Activated CD4-positive, alpha-beta T cell treated with anti-CD3 and anti-CD28 coated beads, Interleukin-2, amount 10 ng/mL, durations not matched to agents 7 days and 5 days (primary cell): Measurements from ENCODE around the gene SPOCK1. TPM values are rescaled to one million over a fixed set of nuclear protein-coding genes. Genes with fewer than 3 reads are reported as not detected.

Source experiments
- CTCF ChIA-PET: fragments of 350-600 bp; sonication (Branson Sonifier 250); formaldehyde crosslinking; loops from one replicate; lab custom pipeline; 2021; ENCODE audit warnings: antibody characterized with exemption; lab: Charles Lee
- POLR2A ChIA-PET: fragments of 350-600 bp; sonication (Branson Sonifier 250); formaldehyde crosslinking; loops from one replicate; lab custom pipeline; 2021; ENCODE audit warnings: antibody characterized with exemption; lab: Charles Lee
- DNase-seq: peaks from one replicate; pipeline ENCODE4 v3.0.0-alpha.2; 2020
- H3K27ac Mint-ChIP-seq: one replicate; pipeline ENCODE4 v1.8.0; 2021; ENCODE audit warnings: mild to moderate bottlenecking, moderate library complexity, mixed read lengths
- H3K27me3 Mint-ChIP-seq: one replicate; pipeline ENCODE4 v1.8.0; 2021; ENCODE audit warnings: mixed read lengths
- H3K36me3 Mint-ChIP-seq: one replicate; pipeline ENCODE4 v1.8.0; 2021; ENCODE audit warnings: low read depth, mixed read lengths
- H3K4me1 Mint-ChIP-seq: one replicate; pipeline ENCODE4 v1.8.0; 2021; ENCODE audit warnings: mixed read lengths
- H3K4me3 Mint-ChIP-seq: one replicate; pipeline ENCODE4 v1.8.0; 2021; ENCODE audit warnings: mild to moderate bottlenecking, moderate library complexity, mixed read lengths
- H3K9me3 Mint-ChIP-seq: one replicate; pipeline ENCODE4 v1.8.0; 2021; ENCODE audit warnings: mixed read lengths
- total RNA-seq, 2 experiments: library from RNA; stranded (reverse); gene quantifications; one replicate each; pipeline ENCODE4 v1.2.3, GENCODE V29; 2021

SPOCK1 gene
- total RNA-seq, 2 experiments from 2014 or later, result 0.15 to 0.31 TPM

DNA sequence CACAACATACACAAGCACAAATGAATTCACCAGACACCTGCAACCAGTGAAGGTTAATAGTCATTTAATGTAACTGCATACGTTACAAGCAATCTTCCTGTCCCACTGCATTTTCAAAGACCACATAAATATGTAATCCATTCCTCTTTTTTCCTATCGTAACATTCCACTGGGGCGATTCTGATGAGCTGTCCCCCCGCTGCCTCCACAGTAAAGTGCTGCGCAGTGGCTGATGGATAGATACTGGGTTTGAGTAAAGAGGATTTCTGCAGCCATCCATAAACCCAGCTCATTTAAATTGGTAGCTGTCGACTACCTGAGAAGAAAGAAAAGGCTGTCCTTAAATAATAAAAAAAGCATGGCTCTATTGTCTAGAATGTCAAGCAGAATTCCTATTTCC lies 181.1 kb downstream of the SPOCK1 start:
- H3K9me3 Mint-ChIP-seq, result no peaks in the 10 kb centered on the region
- CTCF ChIA-PET, result no interaction called here
- no peak for DNase-seq
- H3K4me3 Mint-ChIP-seq, result no peak overlapping the region
- H3K36me3 Mint-ChIP-seq, result no peaks in the 10 kb centered on the region
- no peak overlapping the region for H3K27ac Mint-ChIP-seq
- peaks cover 22% of the 10 kb centered on the region for H3K27me3 Mint-ChIP-seq
- POLR2A ChIA-PET, result no interaction called here
- no peaks in the 10 kb centered on the region for H3K4me1 Mint-ChIP-seq

DNA sequence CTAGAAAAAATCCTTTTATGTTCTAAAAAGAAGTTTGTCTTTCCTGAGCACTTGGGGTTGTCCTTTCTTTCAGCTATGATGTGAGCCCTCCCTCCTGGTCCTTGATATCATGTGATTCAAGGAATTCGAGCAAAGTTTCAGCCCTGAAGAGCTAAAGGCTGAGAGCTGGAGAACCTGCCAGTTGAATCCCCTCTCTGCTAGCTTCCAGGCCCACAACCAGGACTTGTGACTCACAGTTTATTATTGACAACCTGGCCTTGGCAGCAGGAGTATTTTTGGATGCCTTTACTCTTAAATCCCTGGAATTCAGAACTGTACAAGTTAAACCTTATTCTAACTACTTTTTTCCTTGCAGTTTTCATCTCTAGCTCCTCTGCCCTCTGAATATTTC lies 182.8 kb downstream of the SPOCK1 start:
- POLR2A ChIA-PET, result no interaction called here
- DNase-seq, result no peak
- CTCF ChIA-PET, result no interaction called here
- H3K4me1 Mint-ChIP-seq, result no peaks in the 10 kb centered on the region
- no peak overlapping the region for H3K4me3 Mint-ChIP-seq
- H3K36me3 Mint-ChIP-seq, result no peaks in the 10 kb centered on the region
- no peak overlapping the region for H3K27ac Mint-ChIP-seq
- no peaks in the 10 kb centered on the region for H3K9me3 Mint-ChIP-seq
- peaks cover 14% of the 10 kb centered on the region for H3K27me3 Mint-ChIP-seq

DNA sequence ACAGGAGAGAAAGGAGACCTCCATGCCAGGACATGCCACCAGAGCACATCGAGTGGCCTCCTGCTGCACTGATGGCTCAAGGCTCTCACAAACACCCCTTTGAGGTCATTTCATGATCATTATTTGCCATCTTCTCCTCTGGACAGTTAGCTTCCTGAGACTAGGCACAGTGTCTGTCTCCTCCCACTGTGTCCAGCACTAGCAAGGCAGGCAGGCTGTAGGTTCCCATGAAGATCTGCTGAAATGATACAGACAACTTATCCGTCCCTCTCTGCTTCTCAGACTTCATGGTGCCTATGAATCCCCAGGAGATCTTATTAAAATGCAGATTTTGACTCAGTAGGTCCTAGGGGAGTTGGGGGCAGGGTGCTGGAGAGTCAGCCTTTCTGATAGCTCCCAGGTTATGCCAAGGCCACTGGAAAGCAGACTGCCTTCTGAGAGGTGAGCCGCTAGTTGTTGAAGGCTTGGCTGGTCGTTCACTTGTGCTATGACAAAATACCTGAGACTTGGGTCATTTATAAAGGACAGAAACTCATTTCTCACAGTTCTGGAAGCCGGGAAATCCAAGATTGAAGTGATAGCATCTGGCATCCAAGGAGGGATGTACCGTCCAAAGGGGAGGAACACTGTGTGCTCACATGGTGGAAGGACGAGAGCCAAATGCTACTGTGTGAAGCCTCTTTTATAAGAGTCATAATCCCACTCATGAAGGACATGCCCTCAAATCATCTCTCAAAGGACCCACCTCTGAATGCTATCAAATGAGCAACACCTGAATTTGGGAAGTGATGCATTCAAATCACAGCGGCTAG lies 183.4 kb downstream of the SPOCK1 start:
- ChIA-PET POLR2A (no interaction called here), CTCF (no interaction called here)
- Mint-ChIP-seq H3K4me3 (no peak overlapping the region), H3K27ac (no peak overlapping the region), H3K27me3 (peaks cover 16% of the 10 kb centered on the region), H3K4me1 (no peaks in the 10 kb centered on the region), H3K36me3 (no peaks in the 10 kb centered on the region), H3K9me3 (no peaks in the 10 kb centered on the region)
- no peak for DNase-seq

DNA sequence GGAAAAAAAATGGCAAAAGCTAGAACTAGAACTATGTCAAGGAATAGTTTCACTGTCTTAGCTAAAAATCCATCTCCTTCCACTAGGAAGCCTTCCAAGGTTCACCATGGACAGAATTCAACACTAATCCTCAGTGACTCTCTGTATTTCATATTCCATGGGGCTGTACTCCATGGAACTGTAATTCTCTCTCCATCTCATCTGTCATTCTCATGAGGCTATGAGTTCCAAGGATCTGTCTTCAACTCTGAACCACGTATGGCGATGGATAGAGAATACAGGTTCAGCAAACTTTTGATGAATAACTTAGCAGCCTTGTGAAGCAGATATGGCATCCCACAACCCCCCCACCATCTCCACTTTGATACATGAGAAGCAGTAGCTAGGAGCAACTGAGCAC lies 184.0 kb downstream of the SPOCK1 start:
- POLR2A ChIA-PET, result no interaction called here
- CTCF ChIA-PET, result interaction anchor here (1.1 kb wide), 1 partner anchor 12 kb away, joined by 3 read pairs; no protein-coding TSS in a partner anchor
- no peaks in the 10 kb centered on the region for H3K36me3 Mint-ChIP-seq
- H3K4me1 Mint-ChIP-seq, result no peaks in the 10 kb centered on the region
- no peaks in the 10 kb centered on the region for H3K9me3 Mint-ChIP-seq
- no peak overlapping the region for H3K4me3 Mint-ChIP-seq
- DNase-seq, result no peak
- no peak overlapping the region for H3K27ac Mint-ChIP-seq
- peaks cover 15% of the 10 kb centered on the region for H3K27me3 Mint-ChIP-seq

DNA sequence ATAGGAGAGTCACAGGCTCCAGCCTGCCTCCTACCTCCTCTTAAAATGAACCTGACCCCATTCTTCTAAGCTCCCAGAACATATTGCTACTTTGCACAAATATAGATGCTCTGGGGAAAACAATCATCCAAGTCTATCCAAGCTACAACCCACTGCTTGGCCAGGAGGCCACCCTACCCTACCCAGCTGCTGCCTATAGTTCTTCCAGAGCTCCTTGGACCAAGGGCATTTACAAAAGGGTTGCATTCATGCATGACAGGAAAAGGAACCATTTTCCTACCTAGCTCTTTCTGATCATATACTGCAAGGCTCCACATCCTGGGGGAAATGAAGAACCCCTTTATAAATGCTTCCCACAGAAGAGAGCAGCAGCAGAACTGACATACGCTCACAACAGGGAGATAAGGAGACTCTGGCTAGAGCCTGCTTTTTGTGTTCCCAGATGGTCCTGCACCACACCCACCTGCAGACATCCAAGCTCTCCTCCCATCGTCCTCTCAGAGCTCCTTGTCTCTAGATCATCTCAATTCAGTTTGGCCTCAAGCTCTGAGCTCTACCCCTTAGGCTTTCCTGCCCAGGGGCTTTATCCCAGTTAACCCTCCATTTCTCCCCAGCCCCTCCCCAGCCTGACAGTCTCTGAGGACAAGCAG lies 185.5 kb downstream of the SPOCK1 start:
- POLR2A ChIA-PET, result no interaction called here
- DNase-seq, result no peak
- no peak overlapping the region for H3K27ac Mint-ChIP-seq
- no peaks in the 10 kb centered on the region for H3K4me1 Mint-ChIP-seq
- CTCF ChIA-PET, result no interaction called here
- H3K9me3 Mint-ChIP-seq, result no peaks in the 10 kb centered on the region
- H3K4me3 Mint-ChIP-seq, result no peak overlapping the region
- H3K36me3 Mint-ChIP-seq, result no peaks in the 10 kb centered on the region
- peaks cover 16% of the 10 kb centered on the region for H3K27me3 Mint-ChIP-seq

DNA sequence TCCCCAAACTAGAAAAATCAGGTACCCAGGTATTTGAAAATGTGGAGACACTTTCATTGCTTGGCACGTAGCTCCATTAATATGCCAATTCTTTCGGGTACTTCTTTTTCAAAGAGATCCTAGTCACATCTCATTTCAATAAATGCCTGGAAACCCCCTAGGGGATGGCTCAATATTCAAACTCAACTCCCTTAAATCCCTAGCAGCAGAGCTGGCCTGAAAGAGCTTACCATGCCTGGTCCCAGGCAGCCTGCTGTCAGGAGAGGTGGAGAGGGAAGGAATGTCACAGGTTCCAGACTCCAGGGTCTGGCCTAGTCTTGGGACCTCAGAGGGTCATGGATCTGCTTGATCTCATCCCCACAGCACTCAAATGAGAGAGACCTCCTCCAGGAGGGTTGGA lies 187.1 kb downstream of the SPOCK1 start:
- Mint-ChIP-seq H3K4me1 (no peaks in the 10 kb centered on the region), H3K9me3 (no peaks in the 10 kb centered on the region), H3K4me3 (no peak overlapping the region), H3K36me3 (no peaks in the 10 kb centered on the region), H3K27me3 (peaks cover 17% of the 10 kb centered on the region), H3K27ac (no peak overlapping the region)
- CTCF ChIA-PET, result no interaction called here
- POLR2A ChIA-PET, result no interaction called here
- no peak for DNase-seq

DNA sequence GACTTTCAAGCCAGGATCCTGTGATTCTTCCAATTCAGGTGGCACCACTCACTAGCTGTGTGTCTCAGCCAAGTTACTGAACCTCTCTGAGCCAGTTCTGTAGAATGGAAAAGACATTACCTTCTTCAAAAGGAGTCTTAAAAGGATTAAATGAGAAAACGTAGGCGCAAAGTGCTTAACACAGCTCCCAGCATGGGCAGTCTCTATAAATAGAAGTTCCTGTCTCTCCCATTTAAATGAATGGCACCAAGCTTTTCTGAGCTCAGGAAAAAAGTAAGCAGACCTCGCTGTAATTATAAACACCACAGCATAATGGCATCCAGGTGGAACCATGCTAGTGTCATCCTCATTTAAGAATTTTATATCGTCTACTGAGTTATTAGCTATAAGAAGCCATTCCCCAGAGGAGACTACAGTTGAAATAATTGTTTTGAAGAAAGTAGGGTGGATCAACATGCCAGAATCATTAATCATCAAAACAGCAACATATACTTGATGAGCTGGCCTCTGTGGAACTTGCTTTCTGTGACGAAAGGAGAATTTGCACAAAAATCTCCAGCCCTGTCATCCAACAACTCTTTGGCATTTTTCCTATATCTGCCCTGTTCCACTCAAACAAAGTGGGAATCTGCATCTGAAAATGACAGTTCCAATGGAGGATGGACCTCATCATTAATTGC lies 188.9 kb downstream of the SPOCK1 start:
- H3K27me3 Mint-ChIP-seq, result peaks cover 16% of the 10 kb centered on the region
- no peaks in the 10 kb centered on the region for H3K36me3 Mint-ChIP-seq
- no peak for DNase-seq
- ChIA-PET CTCF (interaction anchor here (1.1 kb wide), 1 partner anchor 10 kb away, joined by 3 read pairs; no protein-coding TSS in a partner anchor), POLR2A (no interaction called here)
- H3K27ac Mint-ChIP-seq, result no peak overlapping the region
- H3K4me3 Mint-ChIP-seq, result no peak overlapping the region
- H3K9me3 Mint-ChIP-seq, result no peaks in the 10 kb centered on the region
- no peaks in the 10 kb centered on the region for H3K4me1 Mint-ChIP-seq

DNA sequence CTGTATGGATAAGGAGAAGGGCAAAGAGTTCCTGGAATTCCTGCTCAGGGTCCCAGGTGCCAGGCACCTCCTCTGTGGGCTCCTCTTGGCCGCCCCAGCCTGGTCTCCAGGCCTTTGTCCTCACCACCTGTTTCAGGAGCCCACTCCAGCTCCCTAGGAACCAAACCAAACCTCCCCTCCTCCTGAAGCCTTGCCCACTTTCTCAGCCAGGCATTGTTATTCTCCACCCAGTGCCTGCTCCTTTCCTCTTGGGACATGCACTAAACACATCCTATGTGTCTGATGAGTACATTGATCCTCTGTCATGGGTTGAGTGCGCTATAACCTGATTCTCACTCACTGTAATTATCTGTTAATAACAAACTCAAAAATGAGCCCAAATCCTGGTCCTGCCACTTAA lies 189.8 kb downstream of the SPOCK1 start:
- no peak for DNase-seq
- Mint-ChIP-seq H3K4me3 (no peak overlapping the region), H3K4me1 (no peaks in the 10 kb centered on the region), H3K9me3 (no peaks in the 10 kb centered on the region), H3K27me3 (peaks cover 12% of the 10 kb centered on the region), H3K27ac (no peak overlapping the region), H3K36me3 (no peaks in the 10 kb centered on the region)
- CTCF ChIA-PET, result interaction anchor here (1.1 kb wide), 1 partner anchor 11 kb away, joined by 3 read pairs; no protein-coding TSS in a partner anchor
- POLR2A ChIA-PET, result no interaction called here

DNA sequence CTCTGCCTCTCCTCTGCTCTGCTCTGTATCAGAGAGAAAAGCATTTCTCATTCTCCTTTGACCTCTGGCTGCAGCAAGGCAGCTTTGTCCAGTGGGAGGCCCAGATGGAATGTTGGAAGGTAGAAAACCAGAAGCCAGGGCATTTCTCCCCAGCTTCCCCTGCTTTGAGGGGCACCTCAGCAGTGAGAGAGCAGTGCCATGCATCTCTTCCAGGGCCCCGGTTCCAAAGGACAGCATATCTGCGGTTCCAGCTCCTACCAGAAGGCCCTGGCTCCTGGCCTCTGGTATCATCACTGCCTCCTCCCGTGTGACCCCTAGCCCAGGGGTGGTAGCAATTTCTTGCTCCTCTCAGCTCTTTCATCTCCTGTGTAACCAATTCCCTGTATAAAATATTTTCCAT lies 190.8 kb downstream of the SPOCK1 start:
- no peaks in the 10 kb centered on the region for H3K36me3 Mint-ChIP-seq

DNA sequence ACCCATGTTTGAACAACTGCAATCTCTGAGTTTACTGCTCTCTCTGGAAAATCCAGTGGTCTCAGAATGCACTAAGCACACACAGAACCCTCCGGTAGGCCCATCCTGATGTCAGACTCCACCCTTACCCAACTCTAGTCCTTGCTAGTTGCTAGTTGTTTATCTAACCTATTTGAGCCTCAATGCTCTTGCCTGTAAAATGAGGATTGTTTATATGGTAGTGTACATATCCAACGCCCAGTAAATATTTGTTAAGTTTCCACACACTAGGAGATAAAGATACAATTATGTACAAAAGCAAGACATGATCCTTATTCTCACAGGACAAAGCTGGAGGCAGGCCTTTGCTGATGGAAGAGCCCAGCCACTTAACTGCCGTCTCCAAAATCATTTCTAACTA lies 192.2 kb downstream of the SPOCK1 start:
- H3K36me3 Mint-ChIP-seq, result no peaks in the 10 kb centered on the region
- H3K9me3 Mint-ChIP-seq, result no peaks in the 10 kb centered on the region
- DNase-seq, result no peak
- peaks cover 8% of the 10 kb centered on the region for H3K27me3 Mint-ChIP-seq
- no peak overlapping the region for H3K27ac Mint-ChIP-seq
- no peaks in the 10 kb centered on the region for H3K4me1 Mint-ChIP-seq
- no peak overlapping the region for H3K4me3 Mint-ChIP-seq
- ChIA-PET CTCF (no interaction called here), POLR2A (no interaction called here)

More for the DNA sequence above, 190.8 kb downstream of the SPOCK1 start:
- no peak overlapping the region for H3K27ac Mint-ChIP-seq
- no peaks in the 10 kb centered on the region for H3K9me3 Mint-ChIP-seq
- no peak overlapping the region for H3K4me3 Mint-ChIP-seq
- ChIA-PET POLR2A (no interaction called here), CTCF (no interaction called here)
- no peaks in the 10 kb centered on the region for H3K4me1 Mint-ChIP-seq
- peaks cover 8% of the 10 kb centered on the region for H3K27me3 Mint-ChIP-seq
- no peak for DNase-seq

DNA sequence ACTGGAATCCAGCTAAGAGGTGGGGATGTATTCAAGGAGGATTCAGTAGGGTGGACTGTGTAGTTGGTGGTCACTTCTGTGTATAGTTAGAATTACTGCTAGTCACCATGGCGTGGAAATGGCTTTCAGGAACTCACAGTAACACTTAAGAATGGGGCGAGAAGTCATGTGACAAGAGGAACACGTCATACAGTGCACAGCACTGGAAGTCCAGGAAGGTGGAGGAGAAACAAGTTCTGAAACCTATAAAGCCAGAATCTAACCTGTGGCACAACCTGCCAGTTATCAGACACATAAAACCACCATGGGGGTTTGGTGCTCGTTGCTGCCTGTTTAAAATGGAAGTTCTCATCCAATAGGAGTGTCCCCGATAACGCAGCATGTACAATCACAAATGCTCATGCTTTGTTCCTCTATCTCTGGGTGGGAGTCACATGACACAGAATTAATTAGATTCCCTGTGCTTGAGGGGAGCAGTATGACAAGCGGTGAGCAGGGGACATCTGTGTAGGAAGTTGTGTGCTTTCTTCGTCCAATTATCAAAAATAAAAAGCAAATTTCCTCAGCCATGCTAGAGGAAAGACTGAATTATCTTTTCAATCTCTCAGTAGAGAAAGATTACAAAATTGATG lies 193.0 kb downstream of the SPOCK1 start:
- DNase-seq, result no peak
- Mint-ChIP-seq H3K36me3 (no peaks in the 10 kb centered on the region), H3K27me3 (peaks cover 7% of the 10 kb centered on the region), H3K4me3 (no peak overlapping the region), H3K9me3 (no peaks in the 10 kb centered on the region), H3K4me1 (no peaks in the 10 kb centered on the region), H3K27ac (no peak overlapping the region)
- ChIA-PET CTCF (no interaction called here), POLR2A (no interaction called here)

DNA sequence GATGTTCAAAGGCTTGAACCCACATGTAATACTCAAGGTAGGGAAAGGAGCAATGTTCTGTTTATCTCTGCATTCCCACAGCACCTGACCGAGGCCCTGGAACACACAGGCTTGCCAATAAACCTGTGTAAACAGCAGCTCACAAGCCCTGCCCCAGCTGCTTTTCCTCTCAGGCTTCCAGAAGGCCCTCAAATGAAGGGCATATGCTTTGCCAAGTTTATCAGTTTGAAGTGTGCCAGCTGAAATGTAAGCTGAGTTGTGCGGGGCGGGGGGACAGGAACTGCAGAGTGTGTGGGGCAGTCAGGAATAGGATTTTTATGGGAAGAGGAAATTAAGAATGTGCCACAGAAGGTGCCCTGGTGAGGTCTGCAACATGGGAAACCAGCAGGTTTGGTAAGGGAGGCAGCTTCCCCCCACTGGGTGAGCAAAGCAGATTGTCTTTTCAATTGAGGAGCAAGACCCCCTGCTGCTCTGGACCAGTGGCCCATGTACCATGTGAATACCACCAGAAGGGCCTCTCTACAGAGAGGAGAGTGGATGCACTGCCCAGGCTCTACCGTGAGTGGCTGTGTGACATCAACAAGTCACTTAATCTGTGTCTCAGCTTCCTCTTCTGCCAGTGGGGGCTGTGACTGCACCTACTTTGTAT lies 194.8 kb downstream of the SPOCK1 start:
- H3K27ac Mint-ChIP-seq, result no peak overlapping the region
- DNase-seq, result no peak
- peaks cover 8% of the 10 kb centered on the region for H3K27me3 Mint-ChIP-seq
- H3K9me3 Mint-ChIP-seq, result no peaks in the 10 kb centered on the region
- no peaks in the 10 kb centered on the region for H3K36me3 Mint-ChIP-seq
- CTCF ChIA-PET, result no interaction called here
- no peak overlapping the region for H3K4me3 Mint-ChIP-seq
- H3K4me1 Mint-ChIP-seq, result no peaks in the 10 kb centered on the region
- POLR2A ChIA-PET, result no interaction called here
